ENCODE results near the gene UBE2V1. TPM values are rescaled to one million over a fixed set of nuclear protein-coding genes. Genes with fewer than 3 reads are reported as not detected.

UBE2V1 gene
- total and polyA plus RNA-seq, 10 of the 15 experiments (the other 5 are each of a cell fraction or from before 2014, with no cell fraction given), result 51.8 to 219 (median 141) TPM

DNA sequence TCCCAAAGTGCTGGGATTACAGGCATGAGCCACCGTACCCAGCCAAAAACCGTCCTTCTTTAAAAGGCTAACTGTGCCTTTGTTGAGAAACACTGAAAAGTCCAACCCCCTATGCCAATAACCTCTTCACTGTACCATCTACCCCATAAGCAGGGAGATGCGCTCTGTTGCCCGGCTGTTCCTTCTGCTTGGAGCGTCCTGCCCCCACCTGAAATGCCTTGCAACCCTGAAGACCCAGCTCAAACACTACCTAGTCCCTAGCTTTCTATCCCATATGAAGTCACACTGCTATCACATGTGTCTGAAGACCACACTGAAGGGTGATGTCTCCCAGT is 27.8 kb downstream of the UBE2V1 start:
- Histone ChIP-seq H3K36me3 (ENCODE audit: control insufficient read depth in 2 of 2, insufficient read depth in 2 of 2, low read length in 1 of 2) (peaks cover 11 to 12% of the 10 kb centered on the region in 2 experiments), H3K4me3 (no peak overlapping the region), H4K20me1 (ENCODE audit: control insufficient read depth, insufficient read depth) (no peaks in the 10 kb centered on the region), H2AFZ (ENCODE audit: control insufficient read depth, low read depth, low read length) (no peak overlapping the region), H3K9me3 (replicated peaks; ENCODE audit: control insufficient read depth, insufficient read depth, low read length) (no peaks in the 10 kb centered on the region), H3K9ac (ENCODE audit: control insufficient read depth, insufficient read depth, low read length) (no peak overlapping the region), H3K27me3 (replicated peaks in 1 of 2; ENCODE audit: control insufficient read depth in 2 of 2, insufficient read depth in 2 of 2, low read length in 1 of 2) (no peaks in the 10 kb centered on the region), H3K4me1 (ENCODE audit: control insufficient read depth, insufficient read depth, low read length) (peaks cover 6% of the 10 kb centered on the region), H3K27ac (ENCODE audit: control insufficient read depth, insufficient read depth) (no peak overlapping the region), H3K79me2 (ENCODE audit: control insufficient read depth, insufficient read depth, low read length) (peaks cover 4% of the 10 kb centered on the region), H3K4me2 (ENCODE audit: control insufficient read depth, insufficient read depth) (no peak overlapping the region)
- BruUV-seq (replicated peaks), result no TSS peak
- TF ChIP-seq IKZF2 (IDR thresholded peaks at IDR 0.05) (no peak), MEF2A (IDR thresholded peaks at IDR 0.05; ENCODE audit: insufficient read depth, low read depth, low read length) (no peak), ATF7 (IDR thresholded peaks at IDR 0.05; ENCODE audit: low read depth) (no peak), BRCA1 (IDR thresholded peaks at IDR 0.05; ENCODE audit: low read depth, low read length) (no peak), SMARCA5 (IDR thresholded peaks at IDR 0.05) (no peak), FOXK2 (IDR thresholded peaks at IDR 0.05) (no peak), WRNIP1 (IDR thresholded peaks at IDR 0.05; ENCODE audit: borderline replicate concordance, low read depth, low read length) (no peak)
- TF ChIP-seq, protein P1, sequence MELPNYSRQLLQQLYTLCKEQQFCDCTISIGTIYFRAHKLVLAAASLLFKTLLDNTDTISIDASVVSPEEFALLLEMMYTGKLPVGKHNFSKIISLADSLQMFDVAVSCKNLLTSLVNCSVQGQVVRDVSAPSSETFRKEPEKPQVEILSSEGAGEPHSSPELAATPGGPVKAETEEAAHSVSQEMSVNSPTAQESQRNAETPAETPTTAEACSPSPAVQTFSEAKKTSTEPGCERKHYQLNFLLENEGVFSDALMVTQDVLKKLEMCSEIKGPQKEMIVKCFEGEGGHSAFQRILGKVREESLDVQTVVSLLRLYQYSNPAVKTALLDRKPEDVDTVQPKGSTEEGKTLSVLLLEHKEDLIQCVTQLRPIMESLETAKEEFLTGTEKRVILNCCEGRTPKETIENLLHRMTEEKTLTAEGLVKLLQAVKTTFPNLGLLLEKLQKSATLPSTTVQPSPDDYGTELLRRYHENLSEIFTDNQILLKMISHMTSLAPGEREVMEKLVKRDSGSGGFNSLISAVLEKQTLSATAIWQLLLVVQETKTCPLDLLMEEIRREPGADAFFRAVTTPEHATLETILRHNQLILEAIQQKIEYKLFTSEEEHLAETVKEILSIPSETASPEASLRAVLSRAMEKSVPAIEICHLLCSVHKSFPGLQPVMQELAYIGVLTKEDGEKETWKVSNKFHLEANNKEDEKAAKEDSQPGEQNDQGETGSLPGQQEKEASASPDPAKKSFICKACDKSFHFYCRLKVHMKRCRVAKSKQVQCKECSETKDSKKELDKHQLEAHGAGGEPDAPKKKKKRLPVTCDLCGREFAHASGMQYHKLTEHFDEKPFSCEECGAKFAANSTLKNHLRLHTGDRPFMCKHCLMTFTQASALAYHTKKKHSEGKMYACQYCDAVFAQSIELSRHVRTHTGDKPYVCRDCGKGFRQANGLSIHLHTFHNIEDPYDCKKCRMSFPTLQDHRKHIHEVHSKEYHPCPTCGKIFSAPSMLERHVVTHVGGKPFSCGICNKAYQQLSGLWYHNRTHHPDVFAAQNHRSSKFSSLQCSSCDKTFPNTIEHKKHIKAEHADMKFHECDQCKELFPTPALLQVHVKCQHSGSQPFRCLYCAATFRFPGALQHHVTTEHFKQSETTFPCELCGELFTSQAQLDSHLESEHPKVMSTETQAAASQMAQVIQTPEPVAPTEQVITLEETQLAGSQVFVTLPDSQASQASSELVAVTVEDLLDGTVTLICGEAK (IDR thresholded peaks at IDR 0.05; ENCODE audit: borderline replicate concordance), result no peak
- ATAC-seq, result no peak; the same call in 2 of the 3 replicates
- no peak for DNase-seq (ENCODE audit: low read depth, low spot score)
- ChIA-PET SMC1A (ENCODE audit: uncharacterized antibody, unreplicated experiment) (interaction anchor here (1.0 to 3.3 kb wide), 7 partner anchors 9 to 104 kb away, joined by 3 to 15 read pairs (median 4); partner anchors contain the start of gene PEDS1), RAD21 (ENCODE audit: unreplicated experiment) (interaction anchor here (1.2 to 5.0 kb wide), 3 partner anchors 9 to 14 kb away, joined by 4 to 22 read pairs (median 5); no protein-coding TSS in a partner anchor), POLR2A (interaction anchor here (1.4 kb wide), 1 partner anchor 81 kb away, joined by 5 read pairs; no protein-coding TSS in a partner anchor), CTCF (interaction anchor here (0.6 to 5.5 kb wide), 19 partner anchors 9 to 338 kb away, joined by 3 to 57 read pairs (median 9); partner anchors contain the start of genes PEDS1, RNF114 and SNAI1)
- in situ Hi-C loops (cut with MboI), result no loop called here
- WGBS (ENCODE audit: insufficient coverage, insufficient replicate concordance, low lambda C conversion rate, missing lambda C conversion rate), result 66% methylated on average over 5 of the region's 5 CpGs
- no peak for FAIRE-seq
- intact Hi-C loops (cut with micrococcal nuclease; ENCODE audit: unreplicated experiment), result no loop called here

Data from GM12878 (cell line).